Upper lobe of right lung (tissue), 1 donor: ENCODE measurements around the gene FMNL2. TPM values are rescaled to one million over a fixed set of nuclear protein-coding genes. Genes with fewer than 3 reads are reported as not detected.
A peak's percentile ranks its signal among the peaks of the same experiment; 100 is the strongest.

Experiments used
- ATAC-seq: fragments of 200-7000 bp; cut with Tn5 transposase; one replicate; pipeline ENCODE4 v1.9.1; 2020; ENCODE audit warnings: mild to moderate bottlenecking, moderate library complexity
- DNase-seq: peaks from one replicate; pipeline ENCODE4 v3.0.0-alpha.2; 2020
- H3K27ac ChIP-seq: fragments of 200-600 bp; one replicate; pipeline ENCODE4 v1.8.0; 2022
- H3K27me3 ChIP-seq: fragments of 200-600 bp; one replicate; pipeline ENCODE4 v1.8.0; 2022; ENCODE audit warnings: mild to moderate bottlenecking
- H3K36me3 ChIP-seq: fragments of 200-600 bp; one replicate; pipeline ENCODE4 v1.8.0; 2022
- H3K4me1 ChIP-seq: fragments of 200-600 bp; one replicate; pipeline ENCODE4 v1.8.0; 2022
- H3K4me3 ChIP-seq: fragments of 200-600 bp; one replicate; pipeline ENCODE4 v1.8.0; 2022; ENCODE audit warnings: mild to moderate bottlenecking
- H3K9me3 ChIP-seq: fragments of 200-600 bp; one replicate; pipeline ENCODE4 v1.8.0; 2022
- intact Hi-C: fragments of 100-400 bp; cut with DNase I; formaldehyde crosslinking; loops from one replicate; pipeline ENCODE4 v1.11.0; 2022
- total RNA-seq: library from RNA; stranded (reverse); fragmentation: NEBNext Ultra II Directional; extraction: Animal tissue kit (Norgen Biotek cat#: 25700); gene quantifications from one replicate; pipeline ENCODE4 v1.2.1, GENCODE V29; 2021
- TF ChIP-seq, protein P1 (sequence below): fragments of 200-600 bp; IDR thresholded peaks from one replicate; pipeline ENCODE4 v1.8.0; 2022; ENCODE audit warnings: antibody characterized with exemption
- donor health status: DM: no; HTN: yes; CAD: no; lungs with severe emphysema.

The FMNL2 gene
- total RNA-seq, 1 donor from 2014 or later: 69.5 TPM

DNA sequence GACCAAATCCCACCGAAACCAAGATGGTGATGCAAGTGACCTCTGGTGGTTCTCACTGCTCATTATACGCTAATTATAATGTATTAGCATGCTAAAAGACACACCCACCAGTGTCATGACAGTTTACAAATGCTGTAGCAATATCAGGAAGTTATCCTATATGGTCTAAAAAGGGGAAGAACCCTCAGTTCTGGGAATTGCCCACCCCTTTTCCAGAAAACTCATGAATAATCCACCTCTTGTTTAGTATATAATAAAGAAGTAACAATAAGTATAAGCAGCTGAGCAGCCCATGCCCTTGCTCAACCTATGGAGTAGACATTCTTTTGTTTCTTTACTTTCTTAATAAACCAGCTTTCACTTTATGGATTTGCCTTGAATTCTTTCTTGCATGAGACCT lies 31.0 kb upstream of the FMNL2 start:
- ATAC-seq (no peak), DNase-seq (no peak)
- H3K9me3 ChIP-seq: no peaks in the 10 kb centered on the region
- H3K27ac ChIP-seq: no peak overlapping the region
- H3K4me3 ChIP-seq: no peak overlapping the region
- TF ChIP-seq, protein P1, sequence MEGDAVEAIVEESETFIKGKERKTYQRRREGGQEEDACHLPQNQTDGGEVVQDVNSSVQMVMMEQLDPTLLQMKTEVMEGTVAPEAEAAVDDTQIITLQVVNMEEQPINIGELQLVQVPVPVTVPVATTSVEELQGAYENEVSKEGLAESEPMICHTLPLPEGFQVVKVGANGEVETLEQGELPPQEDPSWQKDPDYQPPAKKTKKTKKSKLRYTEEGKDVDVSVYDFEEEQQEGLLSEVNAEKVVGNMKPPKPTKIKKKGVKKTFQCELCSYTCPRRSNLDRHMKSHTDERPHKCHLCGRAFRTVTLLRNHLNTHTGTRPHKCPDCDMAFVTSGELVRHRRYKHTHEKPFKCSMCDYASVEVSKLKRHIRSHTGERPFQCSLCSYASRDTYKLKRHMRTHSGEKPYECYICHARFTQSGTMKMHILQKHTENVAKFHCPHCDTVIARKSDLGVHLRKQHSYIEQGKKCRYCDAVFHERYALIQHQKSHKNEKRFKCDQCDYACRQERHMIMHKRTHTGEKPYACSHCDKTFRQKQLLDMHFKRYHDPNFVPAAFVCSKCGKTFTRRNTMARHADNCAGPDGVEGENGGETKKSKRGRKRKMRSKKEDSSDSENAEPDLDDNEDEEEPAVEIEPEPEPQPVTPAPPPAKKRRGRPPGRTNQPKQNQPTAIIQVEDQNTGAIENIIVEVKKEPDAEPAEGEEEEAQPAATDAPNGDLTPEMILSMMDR: no peak
- H3K36me3 ChIP-seq: no peaks in the 10 kb centered on the region
- no peaks in the 10 kb centered on the region for H3K4me1 ChIP-seq
- intact Hi-C loops: no loop called here
- no peaks in the 10 kb centered on the region for H3K27me3 ChIP-seq

DNA sequence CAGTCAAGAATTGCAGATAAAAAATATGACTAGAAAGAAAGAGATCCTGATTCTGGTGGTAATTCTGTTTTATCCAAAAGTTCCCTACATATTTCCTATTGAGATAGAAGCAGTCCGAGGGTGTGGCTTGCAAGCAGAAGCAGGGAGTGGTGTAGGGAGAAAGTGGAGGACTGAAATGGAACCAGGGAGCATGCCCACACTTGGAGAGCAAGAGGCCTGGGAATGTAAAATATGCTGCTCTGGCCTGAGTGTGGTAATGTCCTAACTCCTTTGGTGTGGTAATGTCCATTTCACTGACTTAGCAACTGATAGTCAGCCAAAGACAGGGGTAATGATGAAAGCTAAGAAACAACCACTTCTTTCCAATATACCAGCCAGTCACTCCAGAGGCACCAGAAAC lies 30.1 kb upstream of the FMNL2 start:
- Histone ChIP-seq H3K9me3 (no peaks in the 10 kb centered on the region), H3K4me3 (no peak overlapping the region), H3K27me3 (no peaks in the 10 kb centered on the region), H3K36me3 (no peaks in the 10 kb centered on the region), H3K4me1 (no peaks in the 10 kb centered on the region), H3K27ac (no peak overlapping the region)
- ATAC-seq (peak; percentile 81), DNase-seq (no peak)
- intact Hi-C loops: no loop called here
- TF ChIP-seq, protein P1: no peak

DNA sequence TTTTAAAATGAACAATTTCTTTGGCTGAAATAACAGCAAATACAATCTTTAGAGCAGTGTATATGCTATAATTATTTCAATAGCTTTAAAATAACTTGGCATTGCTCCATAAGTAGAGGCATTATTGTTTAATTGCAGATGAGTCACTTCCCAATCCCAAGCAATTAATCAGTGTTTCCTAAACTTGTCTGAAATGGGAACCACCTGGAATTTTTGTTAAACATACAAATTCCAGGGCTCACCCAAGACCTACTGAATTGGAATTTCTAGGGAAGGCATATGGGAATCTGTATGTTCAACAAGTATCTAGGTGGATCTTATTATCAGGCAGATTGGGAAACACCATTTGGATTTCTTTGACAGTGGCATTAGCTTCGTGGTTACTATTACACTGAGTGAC lies 27.1 kb upstream of the FMNL2 start:
- Histone ChIP-seq H3K27me3 (no peaks in the 10 kb centered on the region), H3K27ac (no peak overlapping the region), H3K4me1 (no peaks in the 10 kb centered on the region), H3K9me3 (no peaks in the 10 kb centered on the region), H3K4me3 (no peak overlapping the region), H3K36me3 (no peaks in the 10 kb centered on the region)
- intact Hi-C loops: no loop called here
- DNase-seq (no peak), ATAC-seq (no peak)
- TF ChIP-seq, protein P1: no peak

DNA sequence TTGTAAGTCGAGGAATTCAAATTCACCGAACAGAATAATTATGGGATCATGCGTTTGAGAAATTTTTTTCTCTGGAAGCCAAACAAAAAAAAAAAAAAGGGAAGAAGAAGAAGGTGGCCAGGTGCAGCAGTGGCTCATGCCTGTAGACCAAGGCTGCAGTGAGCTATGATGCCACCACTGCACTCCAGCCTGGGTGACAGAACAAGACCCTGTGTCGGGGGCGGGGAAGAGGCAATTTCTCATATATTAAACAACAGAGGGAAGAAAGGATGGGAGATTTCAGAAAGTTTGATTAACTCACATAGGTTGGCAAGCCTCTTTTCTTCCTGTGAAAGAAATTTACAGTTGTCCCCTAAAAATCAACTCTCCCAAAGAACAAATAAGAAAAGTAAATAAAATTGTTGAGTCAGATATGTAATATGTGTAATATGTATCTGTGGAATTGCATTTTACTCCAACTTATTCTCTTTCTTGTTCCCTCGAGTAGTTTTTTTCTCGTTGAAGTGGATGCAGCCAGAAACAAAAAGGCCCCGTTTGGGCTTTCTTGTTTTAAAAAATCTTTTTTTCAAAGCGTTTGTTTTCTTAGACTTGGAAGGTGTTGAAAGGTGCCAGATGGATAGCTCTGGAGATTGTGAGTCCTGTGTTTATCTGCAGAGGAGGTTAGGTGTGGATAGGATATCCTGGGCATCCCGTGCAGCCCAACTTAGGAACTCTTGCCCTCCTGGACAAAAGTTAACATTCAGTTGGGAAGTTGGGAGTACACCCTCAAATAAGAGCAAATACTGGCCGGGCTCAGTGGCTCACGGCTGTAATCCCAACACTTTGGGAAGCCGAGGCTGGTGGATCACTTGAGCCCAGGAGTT lies 25.4 kb upstream of the FMNL2 start:
- no peak for ATAC-seq
- no peak overlapping the region for H3K4me3 ChIP-seq
- TF ChIP-seq, protein P1: no peak
- DNase-seq: no peak
- no peaks in the 10 kb centered on the region for H3K36me3 ChIP-seq
- intact Hi-C loops: no loop called here
- no peaks in the 10 kb centered on the region for H3K27me3 ChIP-seq
- H3K4me1 ChIP-seq: no peaks in the 10 kb centered on the region
- H3K27ac ChIP-seq: no peak overlapping the region
- no peaks in the 10 kb centered on the region for H3K9me3 ChIP-seq

DNA sequence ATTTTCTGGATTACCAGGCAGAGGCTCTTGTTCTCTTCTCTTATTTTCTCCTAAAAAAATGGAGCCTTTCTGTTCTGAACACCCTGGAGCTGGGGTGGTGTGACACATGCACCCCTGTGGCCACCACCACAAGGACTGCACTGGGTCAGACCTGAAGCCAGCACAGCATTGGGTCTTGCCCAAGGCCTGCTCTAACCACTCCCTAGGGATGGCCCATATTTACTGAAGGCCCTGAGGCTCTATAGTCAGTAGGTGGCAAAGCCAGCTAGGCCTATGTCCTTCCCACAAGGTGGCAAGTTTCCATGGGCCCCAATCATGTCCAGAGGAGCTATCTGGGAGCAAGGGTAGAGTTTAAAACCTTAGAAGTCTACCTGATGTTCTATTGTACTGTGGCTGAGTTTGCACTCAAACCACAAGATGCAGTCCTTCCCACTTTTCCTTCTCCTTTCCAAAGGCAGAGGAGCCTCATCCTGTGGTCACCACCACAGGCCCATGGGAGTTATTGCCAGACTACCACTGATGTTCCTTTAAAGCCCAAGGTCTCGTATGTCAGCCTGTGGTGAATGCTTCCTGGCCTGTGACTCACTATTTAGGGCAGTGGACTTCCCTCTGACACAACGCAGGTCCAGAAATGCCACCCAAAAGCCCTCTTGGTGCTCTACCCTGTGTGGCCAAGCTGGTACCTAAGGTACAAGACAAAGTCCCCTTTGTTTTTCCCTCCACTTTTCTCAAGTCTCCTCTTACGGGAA lies 15.0 kb upstream of the FMNL2 start:
- DNase-seq: no peak
- intact Hi-C loops: no loop called here
- peak; percentile 95 for ATAC-seq

More for the DNA sequence above, 15.0 kb upstream of the FMNL2 start:
- Histone ChIP-seq H3K27me3 (no peaks in the 10 kb centered on the region), H3K4me3 (no peak overlapping the region), H3K4me1 (no peaks in the 10 kb centered on the region), H3K9me3 (no peaks in the 10 kb centered on the region), H3K27ac (no peak overlapping the region), H3K36me3 (no peaks in the 10 kb centered on the region)
- TF ChIP-seq, protein P1: no peak
